ENCODE data around the gene SRPK2. TPM values are rescaled to one million over a fixed set of nuclear protein-coding genes. Genes with fewer than 3 reads are reported as not detected.

SRPK2 gene
- total RNA-seq, 4 donors from 2014 or later, result 41.0 to 87.1 (median 67.1) TPM

DNA sequence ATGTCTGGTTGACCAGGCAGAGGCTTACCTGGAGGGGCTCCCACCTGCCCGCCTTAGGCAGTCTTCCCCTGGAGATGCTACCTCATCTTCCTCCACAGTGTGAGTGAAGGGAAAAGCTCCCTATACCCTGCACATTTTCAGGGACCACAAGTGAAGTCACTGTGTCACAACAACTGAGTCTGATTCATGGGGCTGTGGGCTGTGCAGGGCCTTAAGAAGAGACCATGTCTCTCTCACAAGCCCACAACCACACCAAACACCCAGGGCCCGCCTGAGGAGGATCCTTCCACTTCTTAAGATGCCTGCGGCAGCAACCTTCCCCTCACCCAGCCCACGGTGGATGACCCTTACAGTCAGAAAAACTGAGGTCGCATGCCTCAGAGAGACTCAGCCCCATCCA is 256.4 kb downstream of the SRPK2 start:
- TF ChIP-seq POLR2A (IDR thresholded peaks at IDR 0.05), result no peak
- TF ChIP-seq, protein P1, sequence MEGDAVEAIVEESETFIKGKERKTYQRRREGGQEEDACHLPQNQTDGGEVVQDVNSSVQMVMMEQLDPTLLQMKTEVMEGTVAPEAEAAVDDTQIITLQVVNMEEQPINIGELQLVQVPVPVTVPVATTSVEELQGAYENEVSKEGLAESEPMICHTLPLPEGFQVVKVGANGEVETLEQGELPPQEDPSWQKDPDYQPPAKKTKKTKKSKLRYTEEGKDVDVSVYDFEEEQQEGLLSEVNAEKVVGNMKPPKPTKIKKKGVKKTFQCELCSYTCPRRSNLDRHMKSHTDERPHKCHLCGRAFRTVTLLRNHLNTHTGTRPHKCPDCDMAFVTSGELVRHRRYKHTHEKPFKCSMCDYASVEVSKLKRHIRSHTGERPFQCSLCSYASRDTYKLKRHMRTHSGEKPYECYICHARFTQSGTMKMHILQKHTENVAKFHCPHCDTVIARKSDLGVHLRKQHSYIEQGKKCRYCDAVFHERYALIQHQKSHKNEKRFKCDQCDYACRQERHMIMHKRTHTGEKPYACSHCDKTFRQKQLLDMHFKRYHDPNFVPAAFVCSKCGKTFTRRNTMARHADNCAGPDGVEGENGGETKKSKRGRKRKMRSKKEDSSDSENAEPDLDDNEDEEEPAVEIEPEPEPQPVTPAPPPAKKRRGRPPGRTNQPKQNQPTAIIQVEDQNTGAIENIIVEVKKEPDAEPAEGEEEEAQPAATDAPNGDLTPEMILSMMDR (IDR thresholded peaks at IDR 0.05), result no peak
- H3K4me3 ChIP-seq (ENCODE audit: low read depth, poor library complexity, severe bottlenecking), result no peak overlapping the region
- no peak for DNase-seq (ENCODE audit: low spot score in 2 of 2)
- 92 to 93% methylated on average over 5 of the region's 5 CpGs for WGBS, 2 donors
- intact Hi-C loops (cut with DNase I; ENCODE audit: low total_unique reads), result no loop called here

DNA sequence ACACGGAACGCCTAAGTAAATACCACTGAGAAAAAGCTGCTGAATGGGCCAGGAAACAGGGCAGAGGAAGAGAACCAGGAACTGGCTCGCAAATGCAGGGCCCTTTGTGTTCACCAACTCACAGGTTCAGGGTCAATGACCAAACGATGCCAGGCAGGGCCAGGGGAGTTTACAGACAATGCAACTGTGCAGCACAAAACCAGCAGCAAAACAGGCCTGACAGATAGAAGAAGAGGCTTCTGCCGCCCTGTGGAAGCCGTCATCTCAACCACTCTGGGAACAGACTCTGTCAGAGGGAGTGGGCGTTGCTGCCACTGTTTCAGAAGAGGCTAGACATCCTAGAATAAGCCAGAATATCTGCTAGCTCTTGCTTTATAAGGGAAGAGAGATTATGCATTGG is 256.8 kb downstream of the SRPK2 start:
- TF ChIP-seq, protein P1 (IDR thresholded peaks at IDR 0.05), result no peak
- TF ChIP-seq POLR2A (IDR thresholded peaks at IDR 0.05), result no peak

DNA sequence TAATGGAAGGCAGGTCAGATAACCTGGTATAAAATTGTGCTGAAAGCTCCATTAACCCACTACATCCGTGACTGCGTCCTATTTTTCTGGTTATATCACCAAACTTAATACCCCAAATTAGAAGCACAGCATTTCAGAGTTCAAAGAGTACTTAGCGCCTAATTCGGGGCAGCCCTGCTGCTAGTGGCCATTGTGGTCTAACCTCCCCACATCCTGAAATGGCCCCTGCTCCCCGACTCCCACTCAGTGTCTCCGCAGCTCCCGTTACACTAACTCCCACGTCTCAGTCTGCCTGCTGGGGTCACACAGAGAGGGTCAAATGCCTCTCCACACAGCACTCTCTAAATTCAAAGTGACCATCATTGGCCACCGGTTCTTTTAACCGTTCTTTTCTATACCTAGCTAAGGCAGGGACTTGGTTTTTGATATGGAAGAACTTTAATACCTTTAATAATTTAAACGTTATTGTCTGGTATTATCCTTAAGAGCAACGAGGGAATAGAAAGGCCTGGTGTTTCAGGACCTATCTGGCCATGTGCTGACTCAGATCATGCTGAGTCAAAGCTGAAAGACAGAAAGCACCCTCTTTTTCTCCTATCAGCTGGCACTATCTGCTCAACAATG is 257.6 kb downstream of the SRPK2 start:
- 92 to 93% methylated on average over 12 of the region's 12 CpGs for WGBS, 2 donors
- no peak for DNase-seq (ENCODE audit: low spot score in 2 of 2)
- TF ChIP-seq, protein P1 (IDR thresholded peaks at IDR 0.05), result no peak
- no peak for TF ChIP-seq POLR2A (IDR thresholded peaks at IDR 0.05)
- H3K4me3 ChIP-seq (ENCODE audit: low read depth, poor library complexity, severe bottlenecking), result no peak overlapping the region
- intact Hi-C loops (cut with DNase I; ENCODE audit: low total_unique reads), result no loop called here

More for the DNA sequence above, 256.8 kb downstream of the SRPK2 start:
- H3K4me3 ChIP-seq (ENCODE audit: low read depth, poor library complexity, severe bottlenecking), result no peak overlapping the region
- DNase-seq (ENCODE audit: low spot score in 2 of 2), result no peak
- intact Hi-C loops (cut with DNase I; ENCODE audit: low total_unique reads), result no loop called here
- 87 to 88% methylated on average over 7 of the region's 7 CpGs for WGBS, 2 donors

GRCh38 chr7:105130580-105130979 is 258.1 kb downstream of the SRPK2 start:
- H3K4me3 ChIP-seq (ENCODE audit: low read depth, poor library complexity, severe bottlenecking), result no peak overlapping the region
- DNase-seq (ENCODE audit: low spot score in 2 of 2), result no peak
- intact Hi-C loops (cut with DNase I; ENCODE audit: low total_unique reads), result no loop called here
- WGBS, 2 donors, result 78 to 86% methylated on average over 2 of the region's 2 CpGs
- TF ChIP-seq, protein P1 (IDR thresholded peaks at IDR 0.05), result no peak
- TF ChIP-seq POLR2A (IDR thresholded peaks at IDR 0.05), result no peak

- no peak for TF ChIP-seq POLR2A (IDR thresholded peaks at IDR 0.05)
- WGBS, 2 donors, result 93 to 94% methylated on average over 5 of the region's 5 CpGs
- DNase-seq (ENCODE audit: low spot score in 2 of 2), result no peak
- H3K4me3 ChIP-seq (ENCODE audit: low read depth, poor library complexity, severe bottlenecking), result no peak overlapping the region
- intact Hi-C loops (cut with DNase I; ENCODE audit: low total_unique reads), result no loop called here
Observed at GRCh38 chr7:105130048-105130447, 258.7 kb downstream of the SRPK2 start.

DNA sequence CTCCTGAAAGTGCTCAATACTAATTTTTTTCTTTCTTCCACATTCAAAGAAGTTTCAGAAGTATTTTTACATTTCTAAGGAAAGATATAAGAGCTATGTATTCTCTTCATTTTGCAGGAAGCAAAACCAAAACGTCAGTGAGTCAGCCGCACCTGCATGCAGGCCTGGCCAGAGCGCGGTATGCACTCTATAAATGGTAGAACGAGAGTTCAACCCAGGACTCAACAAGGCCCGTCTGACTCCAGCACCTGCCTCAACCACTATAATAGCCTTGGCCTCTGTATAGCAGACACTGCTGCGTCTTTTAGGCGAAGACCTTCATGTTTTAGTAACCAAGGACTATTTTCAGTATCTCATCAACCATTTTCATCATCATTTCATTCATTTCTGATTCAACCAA is 261.5 kb downstream of the SRPK2 start:
- H3K4me3 ChIP-seq (ENCODE audit: low read depth, poor library complexity, severe bottlenecking), result no peak overlapping the region
- no peak for DNase-seq (ENCODE audit: low spot score in 2 of 2)
- 72 to 75% methylated on average over 8 of the region's 8 CpGs for WGBS, 2 donors
- intact Hi-C loops (cut with DNase I; ENCODE audit: low total_unique reads), result no loop called here
- no peak for TF ChIP-seq POLR2A (IDR thresholded peaks at IDR 0.05)
- TF ChIP-seq, protein P1 (IDR thresholded peaks at IDR 0.05), result no peak
